Measurements from ENCODE around the gene IER3IP1.
A peak's percentile ranks its signal among the peaks of the same experiment; 100 is the strongest.

The IER3IP1 gene

DNA sequence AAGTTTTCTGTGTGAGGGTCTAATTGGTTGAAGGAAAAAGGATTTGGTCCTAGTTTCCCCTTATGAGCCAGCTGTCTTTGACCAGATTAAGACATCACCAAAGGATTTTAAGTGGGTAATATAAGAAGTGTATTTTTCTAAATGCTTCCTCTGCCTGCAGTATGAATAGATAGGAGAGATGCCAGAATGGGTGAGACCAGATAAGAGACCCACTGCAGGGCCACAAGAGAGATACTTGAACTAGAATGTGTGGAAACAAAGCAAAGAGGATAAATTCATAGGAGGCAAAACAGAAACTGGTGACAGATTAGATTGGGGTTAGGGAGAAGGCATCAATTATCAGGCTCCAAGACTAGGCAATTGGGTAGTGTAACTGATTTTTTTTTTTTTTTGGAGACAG lies 24.7 kb downstream of the IER3IP1 start:
- no peak for DNase-seq

DNA sequence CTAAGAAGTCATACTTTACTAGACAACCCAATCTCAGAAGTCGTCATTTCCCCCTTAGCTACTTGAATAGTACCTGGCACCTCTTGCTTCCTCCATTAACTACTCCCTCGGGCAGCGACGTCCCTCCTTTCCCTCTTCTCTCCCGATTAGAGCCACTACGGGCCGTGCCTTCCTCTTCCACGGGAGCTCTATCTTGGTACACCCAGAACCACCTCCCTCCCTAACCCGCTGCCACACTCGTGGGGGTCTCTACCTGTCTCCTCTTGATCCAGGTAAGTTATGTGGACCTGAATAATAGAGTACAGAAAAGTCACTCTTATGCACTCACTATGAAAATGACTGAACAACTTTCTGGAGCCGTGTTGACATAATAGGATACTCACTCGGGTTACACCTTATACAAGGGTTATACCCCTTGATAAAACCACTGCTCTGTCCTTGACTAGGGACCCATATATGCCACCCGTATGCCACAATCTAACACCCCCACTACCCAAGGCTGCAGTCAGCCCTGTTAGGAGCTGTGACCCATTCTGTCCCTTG lies 25.3 kb downstream of the IER3IP1 start:
- DNase-seq: no peak

DNA sequence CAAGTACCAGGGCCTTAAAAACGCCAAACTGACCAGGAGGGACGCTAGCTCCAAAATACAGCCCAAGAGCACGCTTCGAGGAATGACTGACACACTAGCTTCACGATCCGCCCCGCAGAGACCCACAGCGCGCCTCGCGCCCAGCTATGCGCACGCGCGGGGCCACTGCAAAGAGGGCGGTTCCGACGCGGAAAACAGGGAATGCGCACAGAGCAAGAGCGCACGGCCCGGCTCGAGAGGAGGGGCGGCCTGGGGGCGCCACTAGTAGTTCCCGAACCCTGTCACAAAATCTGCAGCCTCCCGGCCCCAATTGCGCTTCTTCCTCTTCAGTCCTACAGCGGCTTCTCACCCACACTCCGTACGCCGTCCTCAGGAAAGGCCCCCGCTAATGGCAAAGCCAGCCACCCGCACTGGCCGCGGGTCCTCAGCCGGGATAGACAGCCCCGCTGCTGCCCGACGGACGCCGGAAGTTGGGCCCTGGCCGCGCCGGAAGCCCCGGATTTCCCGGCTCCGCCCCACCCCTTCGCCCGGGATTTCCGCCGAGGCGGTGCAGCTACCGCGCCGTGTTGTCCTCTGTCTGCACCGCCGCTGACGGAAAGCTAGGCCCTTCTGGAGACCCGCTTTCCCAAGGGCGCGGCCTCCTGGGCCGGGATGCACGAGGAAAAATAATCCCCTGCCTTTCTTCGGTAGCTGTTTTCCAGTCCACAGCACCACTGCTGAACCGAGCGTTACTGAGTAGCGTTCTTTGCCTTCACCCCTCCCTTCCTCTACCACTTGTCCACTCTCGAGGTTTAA lies 25.9 kb downstream of the IER3IP1 start, which contains the start of gene HDHD2:
Gene HDHD2, minus strand, starts transcription at position 472 of the 795 bp plus-strand sequence. CDS start 14,061 bp downstream, outside the sequence.
- peak; percentile 88 for DNase-seq

DNA sequence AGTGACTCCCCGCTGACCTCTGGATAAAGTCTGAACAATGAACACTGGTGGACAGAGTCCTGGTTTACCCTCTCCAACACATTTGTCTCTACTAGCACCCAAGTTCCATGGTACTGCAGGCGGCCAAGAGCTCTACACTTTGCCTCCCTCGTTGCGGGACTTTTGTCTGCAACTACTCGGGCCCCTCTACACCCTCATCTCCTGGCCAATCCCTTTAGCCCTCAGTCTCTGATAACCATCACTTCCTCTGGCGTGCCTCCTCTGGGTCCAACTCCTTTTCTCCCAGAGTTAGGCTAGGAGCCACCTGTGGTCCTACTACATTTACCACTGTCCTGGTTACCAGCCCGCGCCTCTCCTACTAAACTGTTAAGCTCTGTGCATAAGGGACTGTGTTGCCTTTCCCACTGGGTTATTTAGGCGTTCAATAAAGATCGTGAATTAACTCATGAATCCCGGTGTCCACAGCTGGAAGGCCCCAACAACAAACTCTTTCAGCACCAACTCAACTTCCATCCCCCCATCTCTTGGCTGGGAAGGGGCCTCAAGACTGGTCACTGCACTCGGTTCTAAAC lies 26.6 kb downstream of the IER3IP1 start:
- no peak for DNase-seq

DNA sequence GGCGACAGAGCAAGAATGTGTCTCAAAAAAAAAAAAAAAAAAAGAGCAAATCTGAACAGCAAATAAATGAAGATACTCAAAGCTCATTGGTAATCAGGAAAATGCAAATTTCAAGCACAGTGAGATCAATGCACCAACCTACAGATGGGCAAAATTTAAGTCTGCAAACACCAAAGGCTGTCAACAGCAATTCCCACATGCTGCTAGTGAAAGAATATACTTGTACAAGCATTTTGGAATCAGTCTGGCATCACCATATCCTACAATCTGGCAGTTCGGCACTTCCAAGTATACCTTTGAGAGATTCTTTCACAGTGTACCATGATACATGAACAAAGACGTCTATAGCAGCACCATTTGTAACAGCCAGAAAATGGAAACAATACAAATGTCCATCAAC lies 30.0 kb downstream of the IER3IP1 start:
- DNase-seq: no peak

DNA sequence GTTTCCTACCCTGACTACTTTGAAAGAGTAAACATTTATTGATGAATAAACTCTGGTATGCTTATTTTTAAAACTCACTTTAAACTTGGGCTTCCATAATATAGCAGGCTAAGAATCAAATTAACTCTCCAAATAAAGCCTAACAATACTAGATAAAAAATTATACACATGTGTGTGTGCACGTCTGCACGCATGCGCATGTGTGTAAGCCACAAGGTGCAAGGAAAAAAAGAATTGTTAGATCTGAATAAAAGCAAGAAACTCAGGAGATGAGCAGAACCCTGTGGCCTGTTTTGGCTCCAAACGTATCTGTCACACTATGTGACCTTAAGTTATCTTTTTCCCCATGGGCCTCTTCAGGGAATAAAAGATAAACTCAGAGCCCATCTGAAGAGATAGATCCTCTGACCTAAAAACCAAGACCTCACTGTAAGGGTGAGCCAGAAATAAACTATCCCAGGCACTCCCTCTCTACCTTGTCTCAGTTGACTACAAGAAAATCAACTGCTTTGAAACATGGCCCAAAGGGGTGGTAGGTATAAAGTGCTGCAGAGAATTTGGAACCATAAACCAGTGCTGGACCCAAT lies 32.2 kb downstream of the IER3IP1 start:
- DNase-seq: no peak

DNA sequence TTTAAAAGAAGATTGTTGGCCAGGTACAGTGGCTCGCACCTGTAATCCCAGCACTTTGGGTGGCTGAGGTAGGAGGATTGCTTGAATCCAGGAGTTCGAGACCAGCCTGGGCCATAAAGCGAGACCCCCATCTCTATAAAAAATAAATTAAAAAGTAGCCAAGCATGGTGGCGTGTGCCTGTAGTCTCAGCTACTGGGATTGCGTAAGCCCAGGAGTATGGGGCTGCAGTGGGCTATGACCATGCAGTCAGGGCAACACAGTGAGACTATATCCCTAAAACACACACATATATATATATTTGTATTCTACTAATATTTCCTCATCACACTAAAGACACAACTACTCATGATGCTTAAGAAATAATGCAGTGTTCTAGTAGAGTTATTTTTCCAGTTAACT lies 33.0 kb downstream of the IER3IP1 start:
- no peak for DNase-seq

DNA sequence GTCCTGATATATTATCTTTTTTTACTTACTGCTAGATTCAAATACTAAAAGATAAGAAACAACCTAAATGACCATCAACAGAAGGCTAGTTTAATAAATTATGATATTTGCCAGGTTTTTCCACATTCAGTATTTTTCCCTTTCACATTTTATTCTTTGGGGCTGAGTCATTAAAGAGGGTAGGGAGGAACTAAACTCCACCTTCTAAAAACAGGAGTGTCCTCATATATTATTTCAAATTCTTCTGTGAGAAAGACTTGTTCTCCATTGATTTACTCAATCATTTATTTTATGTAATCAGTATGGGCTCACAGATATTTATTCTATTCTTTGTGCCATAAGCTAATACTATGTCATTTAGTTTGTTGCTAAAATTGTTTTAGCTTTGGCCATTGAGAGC lies 34.9 kb downstream of the IER3IP1 start:
- DNase-seq: no peak

DNA sequence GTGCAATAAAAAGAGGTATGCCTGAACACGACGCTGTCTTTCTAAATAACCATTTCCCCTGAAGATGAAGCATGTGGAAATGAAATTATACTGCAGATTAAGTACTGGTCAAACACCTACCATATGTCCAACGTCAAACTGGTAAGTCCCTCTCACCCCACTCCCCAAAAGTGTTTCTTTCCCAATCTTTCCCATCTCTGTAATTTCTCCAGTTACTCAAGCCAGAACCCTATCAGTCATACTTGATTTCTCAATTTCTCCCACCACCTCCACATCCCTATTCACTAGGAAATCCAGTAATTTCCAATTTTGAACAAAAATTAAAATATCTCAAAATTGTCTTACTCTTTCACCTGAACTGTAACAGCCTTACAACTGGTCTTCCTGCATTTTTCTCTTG lies 55.0 kb downstream of the IER3IP1 start:
- no peak for DNase-seq

DNA sequence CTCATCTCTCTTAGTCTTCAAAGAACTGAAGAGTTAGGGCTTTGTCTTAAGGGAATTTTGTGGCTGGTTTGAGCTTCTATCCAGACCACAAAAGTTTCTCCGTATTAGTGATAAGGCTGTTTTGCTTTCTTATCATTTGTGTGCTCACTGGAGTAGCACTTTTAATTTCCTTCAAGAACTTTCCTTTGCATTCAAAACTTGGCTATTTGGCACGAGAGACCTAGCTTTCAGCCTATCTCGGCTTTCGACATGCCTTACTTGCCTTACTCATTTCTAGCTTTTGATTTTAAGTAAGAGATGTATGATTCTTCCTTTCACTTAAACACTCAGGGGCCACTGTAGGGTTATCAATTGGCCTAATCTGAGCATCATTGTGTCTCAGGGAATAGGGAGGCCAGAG lies 55.7 kb downstream of the IER3IP1 start:
- no peak for DNase-seq

DNA sequence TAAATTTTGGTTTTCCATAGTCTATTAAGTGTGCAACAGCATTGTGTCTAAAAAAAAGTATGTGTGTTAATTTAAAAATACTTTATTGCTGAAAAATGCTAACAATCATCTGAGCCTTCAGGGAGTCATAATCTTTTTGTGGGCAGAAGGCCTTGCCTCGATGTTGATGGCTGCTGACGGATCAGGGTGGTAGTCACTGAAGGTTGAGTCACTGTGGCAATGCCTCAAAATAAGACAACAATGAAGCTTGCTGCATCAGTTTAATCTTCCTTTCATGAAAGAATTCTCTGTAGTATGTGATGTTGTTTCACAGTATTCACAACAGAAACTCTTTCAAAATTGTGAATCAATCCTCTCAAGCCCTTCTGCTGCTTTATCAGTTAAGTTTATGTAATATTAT lies 57.2 kb downstream of the IER3IP1 start:
- DNase-seq: no peak

DNA sequence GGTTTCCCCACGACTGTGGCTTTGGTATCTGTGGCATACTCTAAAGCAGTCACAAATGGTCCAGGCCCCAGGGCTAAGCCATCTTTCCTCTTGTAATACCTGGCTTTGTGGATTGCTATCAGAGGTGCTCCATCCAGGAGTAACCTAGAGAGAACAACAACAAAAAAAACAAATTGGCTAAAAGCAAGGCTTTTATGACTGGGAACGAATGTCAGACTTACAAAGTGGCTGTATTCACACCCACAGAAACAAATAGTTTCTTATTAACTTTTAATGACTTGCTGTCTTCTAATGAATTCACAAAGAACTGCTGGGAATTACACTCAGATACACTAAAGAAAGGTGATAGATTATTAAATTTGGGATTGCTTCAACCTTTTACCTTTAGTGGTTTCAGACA lies 61.0 kb downstream of the IER3IP1 start:
- no peak for DNase-seq

DNA sequence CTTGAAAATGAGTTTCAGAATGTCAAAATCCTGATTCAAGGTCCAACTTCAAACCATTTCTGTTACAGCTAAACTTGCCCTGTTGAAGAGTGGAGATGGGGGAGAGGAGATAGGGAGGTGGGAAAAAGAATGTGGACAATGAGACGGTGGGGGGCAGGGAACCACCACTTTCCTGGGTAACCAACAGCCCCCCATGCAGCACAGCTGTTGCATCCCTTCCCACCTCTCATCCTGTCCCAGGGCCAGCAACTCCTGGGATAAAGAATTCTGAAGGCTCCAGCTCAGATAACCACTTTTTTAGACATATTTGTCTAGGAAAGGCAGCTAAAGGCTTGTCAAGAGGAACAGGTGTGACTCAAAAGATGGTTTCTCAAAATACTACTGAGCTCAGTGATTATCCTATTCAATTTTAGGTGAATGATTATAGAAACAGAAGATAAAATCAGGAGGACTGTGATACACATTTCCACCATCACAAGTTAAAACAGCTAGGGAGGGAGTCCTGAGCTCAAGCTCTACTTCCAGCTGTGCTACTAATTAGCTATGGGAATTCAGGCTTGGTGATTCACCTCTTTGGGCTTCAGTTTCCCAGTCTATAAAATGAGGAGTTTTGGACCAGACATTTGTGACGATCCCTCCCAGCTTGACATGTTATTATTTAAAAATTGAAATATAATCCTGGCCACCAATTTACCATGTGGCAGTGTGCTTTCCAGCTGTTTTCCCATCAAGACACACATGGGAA lies 62.2 kb downstream of the IER3IP1 start:
- no peak for DNase-seq

DNA sequence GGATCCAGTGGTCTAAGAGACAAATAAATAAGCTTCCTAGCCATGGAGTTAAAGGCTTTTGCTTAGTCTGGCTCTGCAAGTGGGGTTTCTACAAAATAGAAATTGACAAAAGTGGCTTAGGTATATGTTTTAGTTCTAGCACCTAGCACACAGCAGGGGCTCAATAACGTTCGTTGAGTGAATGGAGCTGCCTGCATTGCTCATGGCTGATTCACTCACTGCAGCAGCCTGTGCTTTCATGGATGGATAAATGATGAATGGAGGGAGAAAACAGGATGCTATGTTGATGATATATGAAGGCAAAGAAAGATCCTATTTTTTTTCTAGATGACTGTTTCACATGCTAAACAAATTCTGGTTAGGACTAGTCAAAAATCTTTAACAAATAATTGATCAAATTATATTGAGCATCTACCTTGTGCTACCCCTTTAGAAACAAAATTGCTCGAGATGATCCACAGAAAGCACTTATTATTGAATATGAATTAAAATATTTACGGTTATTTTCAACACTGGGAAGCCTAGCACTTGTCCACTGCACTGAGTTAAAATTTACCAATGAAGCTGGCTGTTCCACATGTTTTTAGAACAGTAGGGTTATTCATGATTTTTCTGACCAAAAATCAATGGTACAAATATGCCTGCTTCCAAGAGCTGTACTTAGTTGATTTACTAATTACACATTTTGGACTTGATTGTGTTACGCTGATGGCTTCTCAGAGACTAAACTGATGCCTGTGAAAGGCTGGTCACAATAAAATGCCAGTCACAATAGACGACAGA lies 65.5 kb downstream of the IER3IP1 start:
- no peak for DNase-seq

DNA sequence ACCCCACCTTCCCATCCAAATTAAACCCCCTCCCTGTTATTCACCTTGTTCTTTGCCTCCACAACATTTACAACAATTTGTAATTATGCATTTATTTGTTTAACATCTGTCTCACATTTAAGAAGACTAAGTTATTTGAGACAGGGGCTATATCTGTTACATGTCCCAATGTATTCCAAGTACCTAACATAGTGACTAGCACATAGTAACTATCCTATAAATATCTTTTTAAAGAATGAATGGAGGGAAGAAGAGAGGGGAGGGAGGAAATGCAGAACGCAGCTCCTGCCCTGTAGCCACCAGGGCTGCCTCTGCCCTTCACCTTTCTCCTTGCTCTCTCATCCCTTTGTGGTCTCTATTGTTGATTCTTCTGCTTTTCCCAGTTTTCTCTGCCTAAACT lies 66.4 kb downstream of the IER3IP1 start:
- no peak for DNase-seq

DNA sequence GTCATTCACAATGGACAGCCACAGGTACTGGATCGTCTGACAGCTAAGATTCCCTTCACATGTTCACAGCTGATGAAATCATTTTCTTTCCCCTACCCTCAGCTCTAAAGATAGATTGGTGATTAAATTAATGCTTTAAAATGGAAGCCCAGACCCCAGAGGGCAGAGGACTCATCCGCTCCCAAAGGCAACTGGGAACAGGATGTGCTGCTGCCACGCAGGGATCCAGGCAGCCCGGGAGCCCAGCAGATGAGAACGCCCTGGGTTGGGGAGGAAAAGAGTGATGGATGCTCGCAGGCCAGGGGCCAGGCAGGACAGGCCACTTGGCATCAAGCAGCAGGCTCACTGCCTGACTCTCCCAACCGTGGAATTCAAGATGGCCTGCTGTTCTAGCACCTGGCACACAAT lies 67.2 kb downstream of the IER3IP1 start:
- DNase-seq: no peak

DNA sequence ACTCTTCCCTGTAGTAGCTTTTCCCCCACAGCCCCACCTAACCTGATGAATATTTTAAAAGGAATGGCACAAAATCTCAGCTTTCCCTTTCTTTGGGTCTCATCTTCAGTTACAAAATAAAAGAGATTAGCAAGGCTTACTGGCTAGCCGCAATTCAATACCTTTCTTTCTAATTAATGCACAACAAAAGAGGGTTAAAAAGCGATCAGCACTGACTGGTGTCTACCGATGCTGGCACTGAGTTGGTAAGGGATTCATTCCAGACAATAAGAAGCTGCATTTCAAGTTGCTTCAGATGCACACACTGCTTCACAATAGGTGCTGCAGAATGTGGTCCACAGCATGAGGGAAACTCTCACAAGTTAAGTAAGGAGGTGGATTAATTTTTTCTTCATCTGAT lies 67.8 kb downstream of the IER3IP1 start:
- DNase-seq: no peak
